SK-N-MC (cell line): Measurements from ENCODE around the gene TNN.

Experiments used
- EZH2 ChIP-seq: fragments of 200-600 bp; sonication (generic); IDR thresholded peaks from one replicate; pipeline ENCODE4 v1.6.1; 2017; ENCODE audit warnings: antibody characterized with exemption
- FOXP2 ChIP-seq: optimal IDR thresholded peaks from 2 replicates; pipeline ENCODE3; 2011; ENCODE audit warnings: mild to moderate bottlenecking, moderate library complexity; ENCODE audit not compliant: insufficient read depth; ENCODE audit errors: extremely low read length, control extremely low read depth
- POLR2AphosphoS5 ChIP-seq: IDR thresholded peaks from 2 replicates; pipeline ENCODE4 v1.6.1; 2012; ENCODE audit warnings: mild to moderate bottlenecking, low read depth, low read length, borderline replicate concordance

- no peak for TF ChIP-seq EZH2
- no peak for TF ChIP-seq POLR2AphosphoS5
- TF ChIP-seq FOXP2: no peak
These were observed 64.8 kb downstream of the TNN start for GRCh38 chr1:175132436-175132835.
